Hematopoietic multipotent progenitor cell treated with erythropoietin and hydrocortisone succinate and interleukin-3 and kit ligand, for 8 days (in vitro differentiated cells): ENCODE results near the gene DTX3.

Source experiments
- DNase-seq: peaks from one replicate; pipeline ENCODE4 v3.0.0-alpha.2; 2015

DTX3 gene

DNA sequence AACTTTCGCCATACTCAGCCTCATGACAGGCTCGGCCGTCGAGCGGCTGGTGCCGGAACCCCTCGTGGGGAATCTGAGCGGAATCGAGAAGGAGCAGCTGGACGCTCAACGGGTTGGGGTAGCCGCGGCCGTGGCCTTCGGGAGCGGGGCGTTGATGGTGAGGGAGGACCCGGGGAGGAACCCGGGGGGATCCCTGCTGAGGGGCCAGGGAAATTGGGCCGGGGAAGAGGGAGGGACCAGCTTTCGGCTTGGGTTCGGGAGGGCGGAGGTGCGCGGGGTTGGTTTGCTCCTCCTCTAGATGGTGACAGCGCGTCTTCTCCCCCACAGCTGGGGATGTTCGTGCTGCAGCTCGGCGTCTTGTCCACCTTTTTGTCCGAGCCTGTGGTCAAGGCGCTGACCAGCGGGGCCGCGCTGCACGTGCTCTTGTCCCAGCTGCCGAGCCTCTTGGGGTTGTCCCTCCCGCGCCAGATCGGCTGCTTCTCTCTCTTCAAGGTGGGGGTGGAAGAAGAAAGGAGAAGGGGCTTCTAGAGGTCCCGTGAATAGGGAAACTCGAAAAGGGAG, 16.4 kb downstream of the DTX3 start:
- no peak for DNase-seq

DNA sequence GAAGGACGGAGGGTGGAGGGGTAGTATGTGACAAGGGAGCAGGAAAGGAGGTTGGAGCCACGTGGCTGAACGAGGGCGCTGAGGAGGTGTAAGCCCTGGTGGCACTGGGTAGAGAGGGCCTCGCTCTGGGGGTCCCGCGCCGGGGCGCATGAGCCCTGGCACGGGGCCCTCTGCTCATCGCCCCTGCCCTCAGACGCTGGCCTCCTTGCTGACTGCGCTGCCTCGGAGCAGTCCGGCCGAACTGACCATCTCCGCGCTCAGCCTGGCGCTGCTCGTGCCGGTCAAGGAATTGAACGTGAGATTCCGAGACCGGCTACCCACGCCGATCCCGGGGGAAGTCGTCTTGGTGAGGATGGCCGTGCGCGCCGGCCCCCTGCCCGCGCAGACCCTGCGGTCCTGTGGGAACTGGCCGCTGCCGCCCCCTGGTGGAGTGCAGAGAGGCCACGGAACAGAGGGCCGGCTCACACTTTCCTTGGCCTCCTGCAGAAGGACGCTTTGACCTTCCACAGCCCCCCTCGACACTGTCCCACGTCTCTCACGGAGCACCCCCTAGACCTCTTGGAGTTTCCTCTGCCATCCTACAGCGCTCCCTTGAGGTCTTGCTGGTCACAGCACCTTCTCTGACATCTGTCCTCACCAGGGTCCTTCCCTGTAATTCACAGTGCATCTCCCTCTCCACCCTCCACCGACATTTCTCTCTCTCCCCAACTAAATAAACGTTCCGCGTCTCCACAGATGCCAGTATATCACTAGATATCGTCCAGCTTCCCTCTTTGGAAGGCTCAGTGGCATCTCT, 17.1 kb downstream of the DTX3 start:
- peak; percentile 22 for DNase-seq

DNA sequence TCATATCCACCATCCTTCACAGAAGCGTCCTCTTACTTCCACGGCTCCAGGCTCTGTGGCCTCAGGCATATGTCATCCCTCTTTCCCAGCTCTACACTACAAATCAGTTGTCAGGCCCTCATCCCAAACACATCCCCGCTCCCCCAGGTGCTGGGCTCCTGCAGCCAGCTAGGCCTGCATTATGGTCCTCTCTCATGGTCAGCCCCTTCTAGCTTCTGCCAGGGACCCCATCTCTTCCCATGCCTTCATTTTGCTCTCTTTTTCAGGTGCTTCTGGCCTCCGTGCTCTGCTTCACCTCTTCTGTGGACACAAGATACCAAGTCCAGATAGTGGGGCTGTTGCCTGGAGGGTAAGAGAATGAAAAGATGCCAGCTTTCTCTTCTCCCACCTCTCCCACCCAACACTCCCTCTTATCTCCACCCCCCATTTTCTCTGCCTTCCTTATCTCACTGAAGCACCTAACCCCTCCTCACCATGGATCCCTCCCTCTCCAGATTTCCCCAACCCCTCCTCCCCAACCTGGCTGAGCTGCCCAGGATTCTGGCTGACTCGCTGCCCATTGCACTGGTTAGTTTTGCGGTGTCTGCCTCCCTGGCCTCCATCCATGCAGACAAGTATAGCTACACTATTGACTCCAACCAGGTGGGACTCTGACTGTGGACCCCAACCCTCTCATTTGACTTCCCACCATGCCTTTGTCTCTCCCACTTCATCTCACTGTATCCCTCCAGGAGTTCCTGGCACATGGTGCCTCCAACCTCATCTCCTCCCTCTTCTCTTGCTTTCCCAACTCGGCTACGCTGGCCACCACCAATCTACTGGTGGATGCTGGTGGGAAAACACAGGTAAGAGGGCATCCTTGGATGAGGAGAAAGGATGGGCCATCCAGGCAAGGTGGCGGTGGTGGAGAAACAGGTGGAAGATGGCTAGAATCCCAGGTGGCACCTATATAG, 17.9 kb downstream of the DTX3 start:
- peak; percentile 23 for DNase-seq

DNA sequence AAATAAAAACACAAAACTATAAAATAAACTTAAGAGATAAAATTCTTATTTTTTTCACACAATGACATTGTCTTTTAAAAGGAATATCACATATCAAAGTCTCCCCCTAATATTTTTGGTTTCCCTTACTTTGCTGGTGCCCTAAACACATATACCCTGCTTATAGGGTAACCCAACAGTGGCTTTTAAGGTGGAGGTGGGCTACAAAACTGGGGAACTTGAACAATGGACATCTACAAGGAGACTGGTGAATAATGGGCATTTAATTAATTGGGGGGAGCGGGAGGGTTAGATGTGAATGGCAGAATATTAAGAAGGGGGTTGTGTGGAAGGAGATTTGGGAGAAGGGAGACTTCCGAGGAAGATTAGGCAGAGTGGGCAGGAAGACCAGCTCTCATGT, 18.8 kb downstream of the DTX3 start:
- no peak for DNase-seq

DNA sequence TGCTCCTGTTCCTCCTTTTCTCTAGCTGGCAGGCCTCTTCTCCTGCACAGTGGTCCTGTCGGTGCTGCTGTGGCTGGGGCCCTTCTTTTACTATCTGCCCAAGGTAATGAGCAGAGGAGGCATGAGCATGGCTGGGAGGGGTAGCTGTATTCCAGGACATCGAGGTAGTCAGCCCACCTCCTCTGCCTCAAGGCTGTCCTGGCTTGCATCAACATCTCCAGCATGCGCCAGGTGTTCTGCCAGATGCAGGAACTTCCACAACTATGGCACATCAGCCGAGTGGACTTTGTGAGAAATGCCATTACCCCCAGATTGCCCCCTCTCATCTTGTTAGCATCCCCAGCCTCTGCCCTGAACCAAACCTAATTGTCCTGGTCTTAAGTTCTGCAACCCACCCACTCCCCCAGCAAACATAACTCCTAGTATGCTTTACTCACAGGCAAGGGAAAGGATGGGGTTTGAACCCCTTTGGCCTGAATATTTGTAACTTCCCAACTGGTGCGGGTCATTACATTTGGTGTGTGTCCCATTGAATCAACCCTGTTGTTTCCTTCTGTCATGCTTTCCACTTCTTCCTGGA, 19.3 kb downstream of the DTX3 start:
- DNase-seq: no peak

DNA sequence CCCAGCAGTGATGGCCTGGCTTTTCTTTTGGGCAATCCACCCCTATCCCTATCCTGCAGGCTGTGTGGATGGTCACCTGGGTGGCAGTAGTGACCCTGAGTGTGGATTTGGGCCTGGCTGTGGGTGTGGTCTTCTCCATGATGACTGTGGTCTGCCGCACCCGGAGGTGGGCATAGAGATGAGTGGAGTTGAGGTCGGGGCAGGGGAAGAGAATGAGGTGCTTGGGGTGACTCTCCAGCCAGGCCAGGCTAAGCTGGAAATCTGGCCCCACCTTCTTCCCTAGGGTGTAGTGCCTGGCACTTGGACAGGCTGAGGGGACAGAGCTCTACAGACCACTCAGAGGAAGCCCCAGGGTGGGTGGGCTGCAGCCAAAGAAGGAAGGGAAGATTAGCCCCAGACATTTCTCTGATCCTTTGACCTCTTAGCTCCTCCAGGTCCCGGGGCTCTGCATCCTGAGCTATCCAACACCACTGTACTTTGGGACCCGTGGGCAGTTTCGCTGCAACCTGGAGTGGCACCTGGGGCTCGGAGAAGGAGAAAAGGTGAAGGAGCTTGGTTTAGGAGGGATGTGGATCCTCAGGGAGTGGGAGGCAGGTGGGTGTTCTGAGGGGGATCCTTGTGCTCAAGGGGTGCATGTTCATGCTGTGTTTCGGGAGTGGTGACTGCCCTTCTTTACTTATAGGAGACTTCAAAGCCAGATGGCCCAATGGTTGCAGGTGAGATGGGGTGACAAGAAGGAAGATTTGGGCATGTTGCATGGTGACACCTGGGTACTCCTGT, 20.0 kb downstream of the DTX3 start:
- no peak for DNase-seq

DNA sequence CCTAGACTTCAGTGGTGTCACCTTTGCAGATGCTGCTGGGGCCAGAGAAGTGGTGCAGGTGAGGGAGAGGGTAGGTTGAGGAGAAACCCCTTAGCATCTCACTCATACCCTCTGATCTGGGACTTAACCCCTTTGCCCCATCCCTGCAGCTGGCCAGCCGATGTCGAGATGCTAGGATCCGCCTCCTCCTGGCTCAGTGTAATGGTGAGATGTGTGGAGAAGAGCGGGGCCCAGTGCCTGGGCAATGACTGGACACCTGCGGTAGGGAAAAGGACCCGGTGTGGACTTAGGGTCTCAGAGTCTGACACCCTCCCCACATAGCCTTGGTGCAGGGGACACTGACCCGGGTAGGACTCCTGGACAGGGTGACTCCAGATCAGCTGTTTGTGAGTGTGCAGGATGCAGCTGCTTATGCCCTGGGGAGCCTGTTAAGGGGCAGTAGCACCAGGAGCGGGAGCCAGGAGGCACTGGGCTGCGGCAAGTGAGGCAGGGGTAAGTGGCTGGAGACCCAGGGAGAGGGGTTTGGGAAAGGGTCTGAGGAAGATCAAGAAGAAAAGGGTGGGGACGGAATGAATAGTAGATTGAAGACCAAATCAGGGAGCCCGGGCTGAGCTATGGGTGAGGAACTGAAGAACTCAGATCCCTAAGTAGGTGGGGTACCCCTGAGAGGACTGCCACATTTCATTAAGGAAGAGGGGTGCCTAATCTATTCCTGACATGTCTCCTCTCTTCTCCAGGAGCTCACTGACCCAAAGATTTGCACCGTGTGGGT, 20.8 kb downstream of the DTX3 start:
- DNase-seq: no peak

DNA sequence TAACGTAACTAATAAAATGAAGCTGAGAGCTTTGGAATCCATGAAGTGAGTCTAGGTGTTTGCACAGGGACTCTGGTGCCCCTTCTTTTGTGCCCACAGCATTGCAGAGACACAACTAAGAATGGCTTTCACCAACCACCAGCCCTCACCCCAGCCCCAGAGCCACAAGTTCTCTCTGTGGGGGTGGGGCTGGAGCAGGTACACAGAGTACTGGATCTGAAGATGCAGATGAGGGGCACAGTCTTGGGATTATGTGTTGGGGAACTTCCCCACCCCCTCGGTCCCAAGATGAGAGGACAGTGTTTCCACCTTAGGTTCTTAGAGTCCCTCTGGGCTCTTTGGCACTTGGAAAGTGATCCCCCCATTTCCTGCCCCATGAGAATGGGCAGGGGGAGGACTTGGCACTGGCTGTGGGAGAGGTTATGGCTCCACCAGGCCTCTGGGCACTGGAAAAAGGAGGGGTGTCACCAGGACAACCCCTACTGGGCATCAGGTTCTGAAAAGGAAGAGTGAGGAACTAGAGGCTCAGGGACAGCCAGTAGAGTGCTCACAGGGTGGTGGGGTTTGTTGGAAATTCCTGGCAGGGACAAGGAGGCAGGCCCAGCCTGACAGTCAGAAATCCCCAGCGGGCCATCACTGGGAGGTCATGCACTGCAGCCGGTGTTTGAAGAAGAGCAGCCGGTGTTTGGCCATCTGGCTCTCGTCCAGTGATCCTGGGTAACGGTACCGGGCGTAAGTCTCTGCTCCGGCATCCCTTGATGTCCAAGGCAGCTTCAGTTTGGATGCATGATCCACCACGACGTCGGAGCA, 21.7 kb downstream of the DTX3 start:
- DNase-seq: no peak

DNA sequence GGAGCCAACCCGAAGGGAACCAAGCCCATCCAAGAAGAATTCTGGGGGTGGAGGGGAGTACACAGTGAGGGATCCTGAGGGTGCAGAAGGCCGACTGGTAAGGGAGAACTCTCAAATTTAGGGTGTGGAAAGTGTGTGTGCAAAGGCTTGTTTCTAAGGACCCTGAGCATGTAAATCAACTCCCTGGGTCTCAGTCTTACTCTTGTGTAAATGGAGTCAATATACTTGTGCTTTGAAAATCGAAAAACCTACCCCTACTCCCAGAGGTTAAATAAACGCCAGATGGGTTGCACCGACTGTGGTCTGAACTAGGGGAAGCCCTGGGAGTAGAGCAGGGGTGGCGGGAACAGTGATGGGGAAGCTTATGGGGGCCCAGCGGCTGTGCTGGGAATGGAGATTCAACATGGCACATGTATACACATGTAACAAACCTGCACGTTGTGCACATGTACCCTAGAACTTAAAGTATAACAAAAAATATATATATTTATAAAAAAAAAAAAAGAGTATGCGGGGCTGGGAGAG, 22.4 kb downstream of the DTX3 start:
- no peak for DNase-seq

DNA sequence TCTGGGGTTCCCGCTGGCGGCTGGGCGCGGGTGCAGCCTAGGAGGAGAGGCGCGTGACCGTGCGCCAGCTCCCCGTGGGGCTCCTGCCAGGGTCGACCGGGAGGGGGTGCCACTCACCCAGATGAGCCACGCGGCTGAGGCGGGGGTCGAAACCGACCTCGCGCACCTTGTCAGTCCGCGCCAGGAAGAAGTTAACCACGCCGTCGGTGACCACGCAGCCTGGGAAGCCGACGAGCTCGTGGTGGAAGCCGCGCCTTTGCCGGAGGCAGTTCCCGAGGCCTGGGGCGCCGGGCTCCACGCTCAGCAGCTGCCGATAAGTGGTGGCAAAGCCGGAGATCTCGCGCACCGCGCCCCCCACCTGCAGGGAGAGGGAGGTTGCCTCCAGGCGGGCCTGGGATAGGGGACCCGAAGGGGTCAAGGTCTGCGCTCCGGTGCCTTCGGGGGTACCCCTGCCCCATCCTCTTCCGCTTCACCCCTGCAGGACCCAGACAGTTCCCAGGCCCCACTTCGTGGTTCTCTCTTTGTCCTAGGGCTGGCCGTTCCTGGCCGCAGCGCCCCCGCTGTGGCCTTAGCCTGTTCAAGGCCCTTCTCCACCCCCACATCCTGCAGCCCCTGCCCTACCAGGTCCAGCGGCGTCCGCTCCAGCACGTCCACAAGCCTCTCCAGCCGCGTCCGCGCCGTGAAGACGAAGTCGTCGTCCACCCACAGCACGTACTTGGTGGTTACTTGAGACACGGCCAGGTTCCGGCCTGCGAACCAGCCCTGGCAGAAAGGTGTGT, 23.1 kb downstream of the DTX3 start:
- no peak for DNase-seq

DNA sequence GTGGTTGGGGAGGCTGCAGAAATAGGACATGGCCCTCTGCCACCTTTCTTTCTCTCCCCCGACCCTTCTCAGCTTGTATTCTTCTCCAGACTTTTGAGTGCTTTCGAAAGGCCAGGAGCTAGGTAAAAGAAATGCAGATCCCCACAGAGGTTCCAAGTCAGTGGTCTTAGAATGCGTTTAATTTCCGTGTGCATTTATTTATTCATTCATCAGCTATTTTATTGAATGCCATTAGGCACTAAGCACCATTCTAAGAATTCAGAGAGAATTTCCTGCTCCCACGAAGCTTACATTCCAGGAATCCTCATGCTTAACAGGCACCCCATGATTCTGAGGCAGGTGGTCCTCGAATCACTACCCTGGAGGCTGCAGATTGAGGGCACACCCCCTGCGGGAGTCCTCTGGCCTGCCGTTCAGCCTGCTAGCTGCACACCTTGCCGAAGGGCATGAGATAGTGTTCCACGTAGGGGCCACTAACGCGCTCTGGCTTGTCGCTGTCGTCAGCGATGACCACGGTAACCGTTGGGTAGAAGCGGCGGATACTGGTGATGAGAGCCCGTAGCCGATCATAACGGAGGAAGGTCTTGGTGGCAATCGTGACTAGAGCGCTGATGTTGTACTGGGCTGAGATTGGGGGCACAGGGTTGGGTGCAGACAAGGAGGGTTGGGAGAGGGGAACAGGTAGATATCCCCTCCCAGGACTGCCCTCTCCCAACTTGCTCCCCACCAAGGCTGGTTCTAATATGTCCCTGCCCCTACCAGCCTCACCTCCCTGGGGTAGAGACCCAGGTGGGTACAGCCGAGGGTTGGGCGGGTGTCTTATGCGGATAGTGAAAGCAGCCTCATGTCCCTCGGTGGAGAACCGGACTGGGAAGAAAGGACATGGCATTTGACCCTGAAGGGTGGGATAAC, 23.9 kb downstream of the DTX3 start:
- no peak for DNase-seq

DNA sequence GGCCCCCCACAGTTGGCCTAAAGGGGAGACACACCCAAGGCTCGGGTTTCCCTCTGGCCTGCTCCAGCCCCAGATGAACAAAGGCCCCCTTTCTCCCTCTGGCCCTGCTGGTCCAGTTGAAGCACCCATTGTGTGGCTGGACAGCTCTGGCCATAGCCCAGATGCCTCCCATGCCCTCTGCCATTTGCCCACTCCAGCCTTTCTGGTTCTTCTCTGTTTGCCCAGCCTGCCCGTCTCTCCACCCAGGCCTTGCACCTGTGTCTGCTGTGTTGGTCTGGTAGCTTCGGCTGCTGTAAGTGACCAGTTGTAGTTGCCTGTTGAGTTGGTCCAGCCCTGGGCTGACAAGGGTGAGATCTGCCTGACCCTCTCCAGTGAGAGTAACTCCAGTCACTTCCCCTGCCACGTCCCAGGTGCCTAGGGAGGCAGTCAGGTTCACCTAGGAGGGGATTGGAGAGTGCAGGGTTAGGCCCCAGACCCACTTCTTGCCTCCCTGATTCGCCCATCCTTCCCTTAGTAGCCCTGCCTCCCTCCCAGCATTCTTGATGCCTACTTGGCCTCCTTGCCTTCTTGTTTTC, 25.4 kb downstream of the DTX3 start:
- DNase-seq: no peak

DNA sequence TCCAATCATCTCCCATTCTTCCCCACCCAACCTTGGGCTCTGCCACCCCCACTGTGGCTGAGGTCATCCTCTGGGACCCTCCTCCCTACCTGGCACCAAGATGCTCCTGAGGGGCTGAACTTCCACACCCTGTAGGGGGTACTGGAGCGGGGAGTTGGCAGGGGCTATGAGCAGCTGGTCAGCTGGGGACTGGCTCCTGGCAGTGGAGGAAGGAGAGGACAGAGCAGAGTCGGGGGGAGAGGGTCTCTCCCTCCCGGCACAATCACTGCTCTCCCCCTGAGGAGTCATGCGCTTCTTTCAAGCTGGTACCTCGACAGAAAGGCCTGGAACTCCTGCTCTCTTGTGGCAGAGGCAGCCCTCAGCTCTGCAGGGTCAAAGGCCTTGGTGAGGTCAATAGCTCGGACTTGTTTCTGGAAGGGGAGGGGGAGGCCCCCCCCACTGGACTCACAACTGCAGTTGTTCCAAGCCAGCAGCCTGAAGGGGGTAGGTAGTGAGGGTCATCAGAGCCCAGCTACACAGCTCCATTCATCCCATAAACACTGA, 26.3 kb downstream of the DTX3 start:
- no peak for DNase-seq

DNA sequence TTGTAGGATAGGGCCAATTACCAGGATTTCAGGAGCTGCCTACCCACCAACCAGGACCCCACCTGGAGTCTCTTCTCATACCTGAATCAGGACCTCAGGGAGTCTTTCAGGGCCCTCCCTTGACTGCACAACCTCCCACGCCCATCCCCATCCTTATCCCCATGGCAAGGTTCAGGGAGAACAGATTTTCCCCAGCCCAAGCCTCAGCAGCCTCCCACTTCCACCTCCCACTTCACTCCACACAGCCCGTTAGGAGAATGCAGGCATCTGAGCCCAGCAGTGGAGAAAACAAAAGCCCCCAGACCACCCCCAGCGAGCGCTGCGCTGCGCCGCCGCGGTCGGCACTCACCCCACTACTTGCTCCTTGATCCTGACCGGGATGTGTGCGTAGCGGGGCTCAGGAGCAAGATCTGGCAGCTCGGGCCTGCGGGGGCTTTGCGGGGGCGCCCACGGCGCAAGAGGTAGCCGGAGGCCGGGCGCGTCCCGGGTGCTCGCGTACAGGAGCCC, 27.0 kb downstream of the DTX3 start:
- DNase-seq: no peak

DNA sequence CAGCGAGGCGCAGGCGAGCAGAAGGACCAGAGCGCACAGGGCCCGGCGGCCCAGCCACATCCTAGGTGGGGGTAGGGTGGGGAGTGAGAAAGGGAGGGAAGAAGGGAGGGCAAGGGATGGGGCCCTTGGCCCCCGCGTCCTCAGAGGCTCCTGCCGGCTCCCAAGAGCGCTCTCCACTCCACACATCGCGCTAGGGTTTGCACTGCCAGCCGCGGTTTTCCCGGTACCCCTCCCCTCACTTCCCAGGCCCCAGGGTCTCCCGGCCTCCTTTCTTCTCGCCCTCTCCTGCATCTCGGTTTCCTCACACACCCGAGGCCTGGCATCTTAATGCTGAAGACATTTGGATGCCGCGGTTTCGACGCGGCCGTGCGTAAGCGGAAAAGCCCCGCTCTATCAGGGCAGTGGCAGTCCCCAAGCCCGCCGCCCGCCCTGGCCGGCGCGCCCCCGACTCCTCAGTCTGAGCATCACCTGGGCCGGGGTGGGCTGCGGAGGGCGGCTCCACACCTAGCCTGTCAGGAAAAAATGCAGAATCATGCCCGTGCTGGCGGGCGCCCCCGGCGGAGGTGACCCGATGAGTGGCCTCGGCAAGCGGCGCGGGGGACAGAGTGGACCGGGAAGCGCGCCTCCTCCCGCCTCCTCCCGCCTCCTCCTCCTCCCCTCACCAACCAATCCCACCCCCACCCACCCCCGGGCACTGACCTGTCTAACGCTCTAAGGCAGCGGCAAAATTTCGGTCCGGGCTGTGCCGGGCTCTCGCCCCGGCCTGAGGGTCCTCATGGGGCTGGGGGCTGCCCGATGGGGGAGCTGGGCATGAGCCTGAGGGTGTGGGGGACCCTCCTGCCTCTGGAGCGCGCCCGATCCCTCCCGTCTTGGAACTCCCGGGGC, 27.7 kb downstream of the DTX3 start:
- no peak for DNase-seq
